WERI-Rb-1 (cell line): Measurements from ENCODE around the gene CPT1A.
A peak's percentile ranks its signal among the peaks of the same experiment; 100 is the strongest.

Experiments used
- DNase-seq: peaks from one replicate; pipeline ENCODE4 v3.0.0-alpha.2; 2020
- H3K27ac ChIP-seq: fragments of 250-450 bp; sonication (Bioruptor Pico); 2 replicates; pipeline ENCODE4 v1.5.1; 2020; ENCODE audit warnings: mild to moderate bottlenecking, moderate library complexity
- H3K27me3 ChIP-seq: fragments of 250-450 bp; sonication (Bioruptor Pico); 2 replicates; pipeline ENCODE4 v1.5.1; 2021; ENCODE audit warnings: mild to moderate bottlenecking, low read depth, moderate library complexity; ENCODE audit not compliant: insufficient read depth, severe bottlenecking
- H3K36me3 ChIP-seq: fragments of 250-450 bp; sonication (Bioruptor Pico); 2 replicates; pipeline ENCODE4 v1.5.1; 2020; ENCODE audit warnings: mild to moderate bottlenecking, moderate library complexity
- H3K4me3 ChIP-seq: 2 replicates; pipeline ENCODE4 v1.5.1; 2011; ENCODE audit warnings: low read depth, mild to moderate bottlenecking, control low read depth, low read length
- H3K9me3 ChIP-seq: fragments of 250-450 bp; sonication (Bioruptor Pico); 2 replicates; pipeline ENCODE4 v1.5.1; 2021; ENCODE audit warnings: mild to moderate bottlenecking, moderate library complexity; ENCODE audit not compliant: severe bottlenecking
- TF ChIP-seq, protein P1 (sequence below): IDR thresholded peaks from 2 replicates; pipeline ENCODE4 v1.5.1; 2011; ENCODE audit warnings: low read depth, mild to moderate bottlenecking, control low read depth, inconsistent platforms, low read length

Gene CPT1A

GRCh38 chr11:68806931-68807844 is 34.5 kb downstream of the CPT1A start:
- Histone ChIP-seq H3K27ac (no peak overlapping the region), H3K27me3 (no peaks in the 10 kb centered on the region), H3K4me3 (no peak overlapping the region), H3K36me3 (no peaks in the 10 kb centered on the region), H3K9me3 (no peaks in the 10 kb centered on the region)
- DNase-seq, result no peak
- TF ChIP-seq, protein P1, sequence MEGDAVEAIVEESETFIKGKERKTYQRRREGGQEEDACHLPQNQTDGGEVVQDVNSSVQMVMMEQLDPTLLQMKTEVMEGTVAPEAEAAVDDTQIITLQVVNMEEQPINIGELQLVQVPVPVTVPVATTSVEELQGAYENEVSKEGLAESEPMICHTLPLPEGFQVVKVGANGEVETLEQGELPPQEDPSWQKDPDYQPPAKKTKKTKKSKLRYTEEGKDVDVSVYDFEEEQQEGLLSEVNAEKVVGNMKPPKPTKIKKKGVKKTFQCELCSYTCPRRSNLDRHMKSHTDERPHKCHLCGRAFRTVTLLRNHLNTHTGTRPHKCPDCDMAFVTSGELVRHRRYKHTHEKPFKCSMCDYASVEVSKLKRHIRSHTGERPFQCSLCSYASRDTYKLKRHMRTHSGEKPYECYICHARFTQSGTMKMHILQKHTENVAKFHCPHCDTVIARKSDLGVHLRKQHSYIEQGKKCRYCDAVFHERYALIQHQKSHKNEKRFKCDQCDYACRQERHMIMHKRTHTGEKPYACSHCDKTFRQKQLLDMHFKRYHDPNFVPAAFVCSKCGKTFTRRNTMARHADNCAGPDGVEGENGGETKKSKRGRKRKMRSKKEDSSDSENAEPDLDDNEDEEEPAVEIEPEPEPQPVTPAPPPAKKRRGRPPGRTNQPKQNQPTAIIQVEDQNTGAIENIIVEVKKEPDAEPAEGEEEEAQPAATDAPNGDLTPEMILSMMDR, result no peak

DNA sequence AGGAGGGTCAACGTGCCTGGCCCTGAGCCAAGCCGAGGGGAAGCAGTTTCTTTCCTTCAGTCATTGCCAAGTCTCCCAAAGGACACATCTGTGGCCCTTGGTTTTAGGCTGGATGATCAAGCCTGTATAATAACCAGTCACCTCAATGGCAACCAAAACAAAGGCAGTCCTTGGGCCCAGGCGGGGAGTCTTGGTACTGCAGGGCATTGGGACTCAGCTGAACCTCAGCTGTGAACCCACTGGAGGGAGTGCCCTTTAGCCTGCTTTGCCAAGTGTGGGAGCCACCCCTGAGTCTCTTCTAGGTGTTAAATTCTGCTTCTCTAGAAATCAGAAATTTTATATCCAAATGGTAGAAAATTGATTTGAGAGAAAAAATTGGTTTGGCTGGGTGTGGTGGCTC is 36.9 kb downstream of the CPT1A start:
- TF ChIP-seq, protein P1, result no peak
- Histone ChIP-seq H3K27ac (no peak overlapping the region), H3K9me3 (no peaks in the 10 kb centered on the region), H3K4me3 (no peak overlapping the region), H3K36me3 (no peaks in the 10 kb centered on the region), H3K27me3 (no peaks in the 10 kb centered on the region)
- no peak for DNase-seq

GRCh38 chr11:68803766-68804165 is 38.0 kb downstream of the CPT1A start:
- TF ChIP-seq, protein P1, result no peak
- DNase-seq, result peak; percentile 84
- peak overlapping the region; percentile 59 for H3K27ac ChIP-seq
- H3K27me3 ChIP-seq, result no peaks in the 10 kb centered on the region
- no peak overlapping the region; the same call in 1 of the 2 replicates for H3K4me3 ChIP-seq
- no peaks in the 10 kb centered on the region for H3K36me3 ChIP-seq
- H3K9me3 ChIP-seq, result no peaks in the 10 kb centered on the region

DNA sequence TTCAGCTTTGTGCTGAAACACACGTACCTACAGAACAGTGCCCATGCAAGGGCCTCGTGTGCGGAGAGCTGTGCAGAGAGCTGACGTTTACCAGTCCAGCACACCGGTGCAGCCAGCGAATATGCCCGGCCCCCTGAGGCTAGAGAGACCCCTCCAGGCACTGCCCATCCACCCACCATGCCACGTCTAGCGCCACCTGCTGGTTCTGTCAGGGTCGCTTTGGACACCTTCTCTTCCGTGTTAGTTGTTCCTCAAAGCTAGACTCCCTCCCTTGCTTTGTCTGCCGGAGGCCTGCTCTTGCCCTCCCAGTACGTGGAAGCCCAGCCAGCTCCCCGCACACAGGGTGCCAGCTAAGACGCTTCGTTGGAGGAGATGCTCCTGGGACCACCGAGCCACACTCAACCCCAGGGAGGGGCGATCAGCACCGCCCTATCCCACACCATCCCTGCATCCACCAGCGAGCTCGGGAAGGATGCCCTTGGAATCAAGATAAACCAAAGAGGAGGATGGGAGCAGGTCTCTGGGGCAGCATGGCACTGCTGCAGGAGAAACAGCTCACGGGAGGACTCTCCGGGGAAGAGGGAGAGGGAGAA is 43.4 kb downstream of the CPT1A start:
- peak; percentile 71 for DNase-seq
- no peaks in the 10 kb centered on the region for H3K36me3 ChIP-seq
- no peak overlapping the region for H3K27ac ChIP-seq
- no peak overlapping the region for H3K4me3 ChIP-seq
- no peaks in the 10 kb centered on the region for H3K9me3 ChIP-seq
- no peaks in the 10 kb centered on the region for H3K27me3 ChIP-seq
- TF ChIP-seq, protein P1, result peak; percentile 93

DNA sequence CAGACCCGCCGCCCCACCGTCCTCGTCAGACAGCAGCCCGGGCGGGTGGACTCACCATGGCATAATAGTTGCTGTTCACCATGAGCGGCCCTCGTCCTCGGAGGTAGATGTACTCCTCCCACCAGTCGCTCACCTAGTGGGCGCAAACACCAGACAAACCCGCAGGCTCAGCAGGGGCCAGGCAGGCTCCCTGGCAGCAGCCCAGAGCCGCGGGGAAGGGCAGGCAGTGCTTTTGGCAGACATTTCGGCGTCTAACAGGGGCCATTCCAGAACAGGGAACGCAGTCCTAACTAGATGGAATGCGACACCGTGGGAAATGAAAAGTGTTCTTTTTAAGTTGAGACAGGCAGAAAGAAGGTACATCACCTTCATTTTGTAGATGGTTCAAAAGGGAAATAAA is 44.9 kb downstream of the CPT1A start:
- TF ChIP-seq, protein P1, result no peak
- DNase-seq, result no peak
- Histone ChIP-seq H3K36me3 (no peaks in the 10 kb centered on the region), H3K4me3 (no peak overlapping the region), H3K9me3 (no peaks in the 10 kb centered on the region), H3K27ac (no peak overlapping the region), H3K27me3 (no peaks in the 10 kb centered on the region)
